ENCODE measurements around the gene PKNOX2. TPM values are rescaled to one million over a fixed set of nuclear protein-coding genes. Genes with fewer than 3 reads are reported as not detected.

The PKNOX2 gene
- total and polyA plus RNA-seq, 10 of the 15 experiments (the other 5 are each of a cell fraction or from before 2014, with no cell fraction given), result not detected

DNA sequence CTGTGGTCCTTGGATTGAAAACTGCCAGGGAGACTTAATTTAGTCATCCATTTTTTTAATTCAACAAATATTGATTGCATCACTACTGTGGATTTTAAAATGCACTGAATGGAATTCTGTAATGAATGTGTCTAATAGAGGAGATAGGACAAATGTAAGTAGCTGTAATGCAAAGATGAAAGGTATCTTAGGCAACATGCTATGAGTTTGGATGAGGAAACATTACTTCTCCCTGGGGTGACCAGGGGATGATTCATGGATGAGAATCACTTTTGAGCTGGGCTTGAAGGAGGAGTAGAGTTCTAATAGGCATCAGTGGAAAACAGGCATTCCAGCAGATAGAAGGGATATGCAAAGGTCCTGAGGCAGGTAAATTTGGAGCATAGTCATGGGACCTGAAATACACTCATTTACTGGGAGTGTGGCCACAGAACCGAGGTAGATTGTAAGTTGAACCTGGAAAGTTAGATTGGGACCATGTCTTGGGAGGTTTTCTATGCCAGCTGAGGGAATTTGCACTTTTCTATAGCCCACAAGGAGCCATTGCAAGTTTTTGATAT is 43.4 kb downstream of the PKNOX2 start (continued):
- no peak for TF ChIP-seq NR2C2 (IDR thresholded peaks at IDR 0.05; ENCODE audit: borderline replicate concordance, control insufficient read depth, insufficient read length, low read depth)
- no peak for TF ChIP-seq ZSCAN29 (IDR thresholded peaks at IDR 0.05)
- TF ChIP-seq ELK1 (IDR thresholded peaks at IDR 0.05; ENCODE audit: low read depth, low read length), result no peak
- TF ChIP-seq IRF4 (IDR thresholded peaks at IDR 0.05; ENCODE audit: low read depth, low read length), result no peak
- TF ChIP-seq TCF3 (IDR thresholded peaks at IDR 0.05; ENCODE audit: borderline replicate concordance, insufficient read depth, low read depth, low read length), result no peak
- TF ChIP-seq FOXK2 (IDR thresholded peaks at IDR 0.05), result no peak

DNA sequence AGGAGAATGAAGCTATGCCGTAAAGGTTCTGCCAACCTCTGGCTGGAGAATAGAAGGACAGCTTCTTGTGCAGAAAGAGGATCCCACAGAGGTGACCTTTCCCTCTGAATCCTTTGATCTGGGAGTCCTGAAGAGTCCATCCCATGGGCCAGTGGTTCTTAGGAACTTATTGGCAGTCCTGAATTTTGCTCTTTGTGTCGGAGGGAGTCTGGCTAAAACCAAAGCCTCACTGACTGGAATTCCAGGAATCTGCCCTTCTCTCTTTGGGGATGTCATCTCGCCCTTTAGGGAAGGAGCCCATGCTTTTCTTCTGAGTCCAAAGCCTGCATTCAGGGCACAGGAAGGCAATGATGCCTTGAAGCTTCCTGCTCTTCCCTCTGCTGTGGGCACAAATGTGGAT is 45.5 kb downstream of the PKNOX2 start:
- SMC1A ChIA-PET (ENCODE audit: uncharacterized antibody, unreplicated experiment), result no interaction called here
- Histone ChIP-seq H3K79me2 (ENCODE audit: control insufficient read depth, insufficient read depth, low read length) (no peaks in the 10 kb centered on the region), H2AFZ (ENCODE audit: control insufficient read depth, low read depth, low read length) (no peak overlapping the region), H3K4me3 (no peak overlapping the region), H3K36me3 (ENCODE audit: control insufficient read depth in 2 of 2, insufficient read depth in 2 of 2, low read length in 1 of 2) (no peaks in the 10 kb centered on the region), H3K27me3 (replicated peaks in 1 of 2; ENCODE audit: control insufficient read depth in 2 of 2, insufficient read depth in 2 of 2, low read length in 1 of 2) (peaks cover 5 to 6% of the 10 kb centered on the region in 2 experiments; a peak in 3 of 4 replicates), H3K27ac (ENCODE audit: control insufficient read depth, insufficient read depth) (no peak overlapping the region), H3K4me2 (ENCODE audit: control insufficient read depth, insufficient read depth) (no peak overlapping the region), H3K9ac (ENCODE audit: control insufficient read depth, insufficient read depth, low read length) (no peak overlapping the region), H4K20me1 (ENCODE audit: control insufficient read depth, insufficient read depth) (no peaks in the 10 kb centered on the region), H3K9me3 (replicated peaks; ENCODE audit: control insufficient read depth, insufficient read depth, low read length) (no peaks in the 10 kb centered on the region), H3K4me1 (ENCODE audit: control insufficient read depth, insufficient read depth, low read length) (no peaks in the 10 kb centered on the region)
- 11% methylated on average over 3 of the region's 3 CpGs for WGBS (ENCODE audit: insufficient coverage, insufficient replicate concordance, low lambda C conversion rate, missing lambda C conversion rate)
- POLR2A ChIA-PET, result no interaction called here
- in situ Hi-C loops (cut with MboI), result no loop called here
- ATAC-seq (no peak), FAIRE-seq (no peak), DNase-seq (ENCODE audit: low read depth, low spot score) (no peak)
- intact Hi-C loops (cut with micrococcal nuclease; ENCODE audit: unreplicated experiment), result no loop called here
- RAD21 ChIA-PET (ENCODE audit: unreplicated experiment), result no interaction called here
- TF ChIP-seq NFIC (IDR thresholded peaks at IDR 0.05; ENCODE audit: low read depth, low read length) (no peak), JUND (IDR thresholded peaks at IDR 0.05; ENCODE audit: low read depth, low read length) (no peak), MYB (IDR thresholded peaks at IDR 0.05; ENCODE audit: borderline replicate concordance, low read depth, low read length) (no peak), RFX5 (IDR thresholded peaks at IDR 0.05; ENCODE audit: low read depth, low read length) (no peak)
- BruUV-seq (replicated peaks), result no TSS peak
- CTCF ChIA-PET, result no interaction called here

All from GM12878 (cell line).